Endothelial cell (in vitro differentiated cells): ENCODE results near the gene ABCG1. TPM values are rescaled to one million over a fixed set of nuclear protein-coding genes. Genes with fewer than 3 reads are reported as not detected.

Experiments
- DNase-seq: peaks from one replicate; pipeline ENCODE4 v3.0.0; 2021; ENCODE audit warnings: low spot score
- H3K27ac Mint-ChIP-seq: one replicate; pipeline ENCODE4 v1.8.0; 2021; ENCODE audit warnings: mixed read lengths, inconsistent platforms; ENCODE audit not compliant: unreplicated experiment
- H3K27me3 Mint-ChIP-seq: one replicate; pipeline ENCODE4 v1.8.0; 2021; ENCODE audit warnings: mild to moderate bottlenecking, moderate library complexity, mixed read lengths, inconsistent platforms; ENCODE audit not compliant: unreplicated experiment
- H3K36me3 Mint-ChIP-seq: one replicate; pipeline ENCODE4 v1.8.0; 2021; ENCODE audit warnings: mild to moderate bottlenecking, low read depth, mixed read lengths, inconsistent platforms; ENCODE audit not compliant: unreplicated experiment
- H3K4me1 Mint-ChIP-seq: one replicate; pipeline ENCODE4 v1.8.0; 2021; ENCODE audit warnings: mild to moderate bottlenecking, mixed read lengths, inconsistent platforms; ENCODE audit not compliant: unreplicated experiment
- H3K4me3 Mint-ChIP-seq: one replicate; pipeline ENCODE4 v1.8.0; 2021; ENCODE audit warnings: mild to moderate bottlenecking, mixed read lengths, inconsistent platforms; ENCODE audit not compliant: unreplicated experiment
- H3K9me3 Mint-ChIP-seq: one replicate; pipeline ENCODE4 v1.8.0; 2021; ENCODE audit warnings: mixed read lengths, inconsistent platforms; ENCODE audit not compliant: unreplicated experiment
- total RNA-seq: library from RNA; stranded (reverse); fragmentation: NEBNext Ultra II Directional; extraction: Animal tissue kit (Norgen Biotek cat#: 25700); gene quantifications from one replicate; pipeline ENCODE4 v1.2.1, GENCODE V29; 2021; ENCODE audit not compliant: unreplicated experiment
- TF ChIP-seq, protein P1 (sequence below): fragments of 200-600 bp; sonication (generic); IDR thresholded peaks from one replicate; pipeline ENCODE4 v1.5.0; 2021; ENCODE audit warnings: antibody characterized with exemption; ENCODE audit not compliant: unreplicated experiment

The ABCG1 gene
- total RNA-seq, 1 donor from 2014 or later: 48.9 TPM

DNA sequence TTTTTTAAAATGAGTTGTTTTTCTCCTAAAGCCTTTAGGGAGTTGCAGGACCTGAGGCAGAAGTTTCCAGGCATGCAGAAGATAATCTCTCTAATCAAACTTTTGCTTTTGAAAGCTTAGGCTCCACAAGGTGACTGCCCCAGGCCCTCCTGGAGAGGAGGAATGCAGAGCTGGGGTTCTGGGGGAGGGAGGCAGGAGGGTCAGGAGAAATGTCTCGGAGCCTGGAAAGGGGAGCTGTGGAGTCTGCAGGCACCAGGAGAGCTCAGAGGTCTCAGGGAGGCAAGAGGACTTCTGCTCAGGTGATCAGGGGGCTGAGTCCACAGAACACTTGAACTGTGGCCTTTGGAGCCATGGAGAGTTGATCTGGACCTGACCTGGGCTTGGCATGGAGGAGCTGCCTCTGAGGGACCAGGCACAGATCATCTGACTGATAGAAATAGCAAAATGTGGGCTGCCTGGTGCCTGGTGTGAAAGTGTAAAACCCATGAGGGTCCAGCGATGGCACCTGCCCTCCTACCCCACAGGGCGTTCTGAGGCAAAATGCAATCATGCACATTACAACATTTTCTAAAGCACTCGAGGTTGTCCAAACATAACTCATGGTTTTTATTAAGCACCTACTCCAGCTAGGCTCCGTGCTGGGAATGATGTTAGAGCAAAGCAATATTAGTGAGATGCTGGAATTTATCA, 10.0 kb upstream of the ABCG1 start:
- Mint-ChIP-seq H3K36me3 (peaks cover 13% of the 10 kb centered on the region), H3K27ac (peak overlapping the region; percentile 14), H3K4me1 (peaks cover 28% of the 10 kb centered on the region), H3K4me3 (no peak overlapping the region), H3K9me3 (no peaks in the 10 kb centered on the region), H3K27me3 (peaks cover 11% of the 10 kb centered on the region)
- no peak for DNase-seq
- TF ChIP-seq, protein P1, sequence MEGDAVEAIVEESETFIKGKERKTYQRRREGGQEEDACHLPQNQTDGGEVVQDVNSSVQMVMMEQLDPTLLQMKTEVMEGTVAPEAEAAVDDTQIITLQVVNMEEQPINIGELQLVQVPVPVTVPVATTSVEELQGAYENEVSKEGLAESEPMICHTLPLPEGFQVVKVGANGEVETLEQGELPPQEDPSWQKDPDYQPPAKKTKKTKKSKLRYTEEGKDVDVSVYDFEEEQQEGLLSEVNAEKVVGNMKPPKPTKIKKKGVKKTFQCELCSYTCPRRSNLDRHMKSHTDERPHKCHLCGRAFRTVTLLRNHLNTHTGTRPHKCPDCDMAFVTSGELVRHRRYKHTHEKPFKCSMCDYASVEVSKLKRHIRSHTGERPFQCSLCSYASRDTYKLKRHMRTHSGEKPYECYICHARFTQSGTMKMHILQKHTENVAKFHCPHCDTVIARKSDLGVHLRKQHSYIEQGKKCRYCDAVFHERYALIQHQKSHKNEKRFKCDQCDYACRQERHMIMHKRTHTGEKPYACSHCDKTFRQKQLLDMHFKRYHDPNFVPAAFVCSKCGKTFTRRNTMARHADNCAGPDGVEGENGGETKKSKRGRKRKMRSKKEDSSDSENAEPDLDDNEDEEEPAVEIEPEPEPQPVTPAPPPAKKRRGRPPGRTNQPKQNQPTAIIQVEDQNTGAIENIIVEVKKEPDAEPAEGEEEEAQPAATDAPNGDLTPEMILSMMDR: no peak

DNA sequence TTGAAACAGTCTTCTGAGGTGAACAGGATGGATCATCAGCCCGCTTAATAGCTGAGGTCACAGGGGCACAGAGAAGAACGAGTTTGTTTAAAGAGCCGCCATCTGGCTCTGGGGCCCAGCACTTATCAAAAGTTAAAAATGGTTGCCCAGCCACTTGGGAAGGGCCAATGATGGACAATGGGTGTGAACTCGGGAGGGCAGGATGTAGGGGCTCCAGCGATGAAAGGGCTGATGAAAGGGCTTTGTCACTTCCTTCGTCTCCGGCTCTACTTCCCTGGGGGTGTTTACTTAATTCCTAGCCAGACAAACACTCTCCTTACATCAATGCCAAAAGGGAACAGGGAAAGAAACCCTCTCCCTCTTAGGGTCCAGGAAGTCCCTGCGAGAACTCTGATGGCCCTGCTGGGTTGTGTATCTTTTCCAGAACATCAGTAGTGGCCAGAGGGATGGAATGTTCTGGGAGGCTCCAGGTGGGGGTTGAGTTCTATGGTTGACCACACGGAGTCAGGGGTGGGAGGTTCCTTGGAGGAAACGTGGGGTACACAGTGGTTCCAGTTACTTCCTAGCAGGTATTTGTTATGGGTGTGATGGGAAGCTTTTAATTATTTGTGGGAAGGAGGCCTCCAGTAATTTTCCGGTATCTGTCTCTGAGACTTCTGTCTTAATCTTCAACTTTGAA, 9.0 kb upstream of the ABCG1 start:
- Mint-ChIP-seq H3K9me3 (no peaks in the 10 kb centered on the region), H3K27me3 (peaks cover 11% of the 10 kb centered on the region), H3K27ac (peak overlapping the region; percentile 93), H3K4me3 (no peak overlapping the region), H3K4me1 (peaks cover 28% of the 10 kb centered on the region), H3K36me3 (peaks cover 13% of the 10 kb centered on the region)
- TF ChIP-seq, protein P1: no peak
- DNase-seq: no peak

DNA sequence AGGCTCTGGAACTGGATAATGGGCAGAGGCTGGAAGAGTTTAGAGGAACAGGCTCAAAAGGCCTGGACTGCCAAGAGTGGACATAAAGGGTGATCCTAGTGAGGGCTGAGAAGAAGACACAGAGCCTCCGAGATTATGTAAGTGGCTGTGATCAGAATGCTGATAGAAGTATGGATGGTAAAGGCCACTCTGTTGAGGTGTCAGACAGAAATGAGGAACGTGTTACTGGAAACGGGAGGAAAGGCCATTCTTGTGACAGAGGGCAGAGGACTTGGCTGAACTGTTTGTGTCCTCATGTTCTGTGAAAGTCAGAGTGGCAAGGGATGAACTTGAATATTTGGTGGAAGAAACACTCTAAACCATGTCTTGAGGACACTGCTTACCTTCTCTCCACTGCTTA, 6.7 kb upstream of the ABCG1 start:
- Mint-ChIP-seq H3K4me1 (peaks cover 28% of the 10 kb centered on the region), H3K27me3 (peaks cover 11% of the 10 kb centered on the region), H3K36me3 (peaks cover 17% of the 10 kb centered on the region), H3K9me3 (no peaks in the 10 kb centered on the region), H3K27ac (no peak overlapping the region), H3K4me3 (no peak overlapping the region)
- TF ChIP-seq, protein P1: no peak
- DNase-seq: no peak

DNA sequence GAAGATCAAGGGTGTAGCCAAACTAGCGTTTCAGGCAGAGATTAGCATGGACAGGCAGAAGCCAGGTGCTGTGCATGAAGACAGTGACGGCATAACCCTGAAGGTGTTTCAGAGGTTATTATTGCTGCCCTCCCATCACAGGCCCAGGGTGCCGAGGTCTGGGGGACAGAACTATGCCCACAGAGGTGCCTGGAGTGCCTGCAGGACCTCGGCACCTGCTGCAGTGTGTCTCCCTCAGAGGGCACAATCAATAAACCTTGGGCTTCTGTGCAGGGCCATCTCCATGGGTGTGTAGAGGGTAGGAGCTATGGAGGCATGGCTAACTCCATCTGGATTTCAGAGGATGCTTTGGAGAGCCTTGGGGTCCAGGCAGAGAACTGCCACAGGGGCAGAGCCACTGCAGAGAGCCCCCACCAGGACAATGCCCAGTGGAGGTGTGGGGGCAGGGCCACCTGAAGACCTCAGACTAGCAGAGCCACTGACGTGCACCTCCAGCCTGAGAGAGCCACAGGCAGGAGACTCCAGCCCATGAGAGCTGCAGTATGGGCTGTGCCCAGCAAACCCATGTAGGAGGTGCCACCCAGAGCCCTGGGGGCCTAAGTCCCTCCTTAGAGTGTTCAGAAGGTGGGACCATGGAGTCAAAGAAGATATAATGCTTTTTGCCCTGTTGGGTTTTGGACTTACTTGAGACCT, 5.7 kb upstream of the ABCG1 start:
- H3K36me3 Mint-ChIP-seq: peaks cover 17% of the 10 kb centered on the region
- no peak overlapping the region for H3K4me3 Mint-ChIP-seq
- H3K27ac Mint-ChIP-seq: no peak overlapping the region
- no peaks in the 10 kb centered on the region for H3K9me3 Mint-ChIP-seq
- peaks cover 30% of the 10 kb centered on the region for H3K4me1 Mint-ChIP-seq
- peaks cover 11% of the 10 kb centered on the region for H3K27me3 Mint-ChIP-seq
- TF ChIP-seq, protein P1: no peak
- no peak for DNase-seq
